ENCODE measurements around the gene ZNF232. TPM values are rescaled to one million over a fixed set of nuclear protein-coding genes. Genes with fewer than 3 reads are reported as not detected.
A peak's percentile ranks its signal among the peaks of the same experiment; 100 is the strongest.
"Not testable (repeated sequence)": the region's sequence is repeated elsewhere in the genome, so short reads cannot be mapped to it uniquely, and the experiment has no call there.

The ZNF232 gene

GRCh38 chr17:5078106-5079028 lies 33.3 kb downstream of the ZNF232 start, which contains the start of gene ZFP3:
ZFP3 (plus strand) TSS chr17:5078467; CDS start chr17:5091505, 13,038 bp downstream.
- Histone ChIP-seq H3K4me3 (ENCODE audit: low read length) (peak within 1 kb of the TSS; percentile 77), H3K27me3 (ENCODE audit: control insufficient read depth, insufficient read depth, low read length) (no peaks in the 10 kb centered on the region), H3K9ac (ENCODE audit: low read depth, low read length) (peak within 1 kb of the TSS; percentile 76), H3K9me3 (replicated peaks; ENCODE audit: low read length) (no peaks in the 10 kb centered on the region), H3K4me2 (ENCODE audit: low read length) (peak within 1 kb of the TSS; percentile 82), H3K36me3 (ENCODE audit: insufficient read depth, low read length) (no peaks in the 10 kb centered on the region), H3K4me1 (ENCODE audit: control insufficient read depth, insufficient read depth, low read length) (peaks cover 11% of the 10 kb centered on the region)

DNA sequence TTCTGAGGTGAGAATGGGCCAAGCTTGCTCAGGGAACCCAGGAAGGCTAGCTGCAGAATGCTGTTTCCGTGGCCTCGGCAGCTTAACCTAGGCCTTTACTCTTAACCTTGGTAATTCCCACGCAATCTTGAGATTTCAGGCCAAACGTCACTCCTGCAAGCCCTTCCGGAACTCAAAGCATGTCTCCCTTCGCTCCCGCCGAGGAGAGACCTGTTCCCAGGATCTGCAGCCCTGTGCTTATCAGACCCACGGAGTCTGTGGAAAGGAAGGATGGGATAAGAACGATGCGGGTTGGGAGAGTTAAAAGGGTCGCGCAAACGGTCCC lies 33.9 kb downstream of the ZNF232 start:
- Histone ChIP-seq H3K9ac (ENCODE audit: low read depth, low read length) (peak overlapping the region; percentile 76), H3K4me3 (ENCODE audit: low read length) (peak overlapping the region; percentile 77), H3K4me2 (ENCODE audit: low read length) (peak overlapping the region; percentile 82), H3K4me1 (ENCODE audit: control insufficient read depth, insufficient read depth, low read length) (peaks cover 11% of the 10 kb centered on the region), H3K27me3 (ENCODE audit: control insufficient read depth, insufficient read depth, low read length) (no peaks in the 10 kb centered on the region), H3K36me3 (ENCODE audit: insufficient read depth, low read length) (no peaks in the 10 kb centered on the region), H3K9me3 (replicated peaks; ENCODE audit: low read length) (no peaks in the 10 kb centered on the region)

- H3K4me2 ChIP-seq (ENCODE audit: low read length); H3K4me3 ChIP-seq (ENCODE audit: low read length): not testable (repeated sequence)
- H3K4me1 ChIP-seq (ENCODE audit: control insufficient read depth, insufficient read depth, low read length), result peaks cover 11% of the 10 kb centered on the region
These were observed 34.4 kb downstream of the ZNF232 start for GRCh38 chr17:5077275-5077674.

DNA sequence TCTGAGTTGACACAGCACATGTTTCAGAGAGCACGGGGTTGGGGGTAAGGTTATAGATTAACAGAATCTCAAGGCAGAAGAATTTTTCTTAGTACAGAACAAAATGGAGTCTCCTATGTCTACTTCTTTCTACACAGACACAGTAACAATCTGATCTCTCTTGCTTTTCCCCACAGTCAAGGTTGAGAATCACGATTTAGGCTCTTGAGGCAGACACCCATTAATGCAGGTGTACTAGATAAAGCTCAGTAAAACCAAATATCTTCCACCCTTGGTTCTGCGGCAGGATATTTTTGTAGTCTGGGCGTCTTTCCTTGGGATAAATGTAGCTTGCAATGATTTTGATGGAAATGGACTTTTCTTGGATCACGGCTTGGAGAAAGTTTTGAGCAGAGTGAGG lies 36.2 kb downstream of the ZNF232 start:
- not testable (repeated sequence) for H3K9me3 ChIP-seq (replicated peaks; ENCODE audit: low read length); H3K36me3 ChIP-seq (ENCODE audit: insufficient read depth, low read length); H3K4me2 ChIP-seq (ENCODE audit: low read length); H3K27me3 ChIP-seq (ENCODE audit: control insufficient read depth, insufficient read depth, low read length); H3K4me3 ChIP-seq (ENCODE audit: low read length); H3K9ac ChIP-seq (ENCODE audit: low read depth, low read length)
- H3K4me1 ChIP-seq (ENCODE audit: control insufficient read depth, insufficient read depth, low read length), result peaks cover 11% of the 10 kb centered on the region

More at GRCh38 chr17:5077275-5077674, 34.4 kb downstream of the ZNF232 start:
- not testable (repeated sequence) for H3K9me3 ChIP-seq (replicated peaks; ENCODE audit: low read length); H3K27me3 ChIP-seq (ENCODE audit: control insufficient read depth, insufficient read depth, low read length); H3K36me3 ChIP-seq (ENCODE audit: insufficient read depth, low read length); H3K9ac ChIP-seq (ENCODE audit: low read depth, low read length)

DNA sequence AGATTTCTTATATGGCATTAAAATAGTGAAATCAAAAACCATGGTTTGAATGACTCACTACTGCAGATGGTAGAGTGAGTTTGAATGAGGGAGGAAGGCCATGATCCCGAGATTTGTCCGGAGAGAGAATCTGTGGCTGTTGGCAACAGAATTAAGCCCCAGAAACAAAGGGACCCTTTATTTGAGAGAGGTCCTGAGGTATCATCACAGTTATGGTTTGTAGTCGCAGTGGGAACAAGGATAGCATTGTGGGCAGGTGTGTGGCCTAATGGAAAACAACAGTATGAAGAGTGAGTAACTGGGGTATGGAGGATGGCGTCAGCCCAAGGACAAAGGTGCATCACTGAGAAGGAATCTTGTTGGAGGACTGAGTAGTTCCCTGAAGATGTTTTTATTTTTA lies 42.0 kb downstream of the ZNF232 start:
- Histone ChIP-seq H3K36me3 (ENCODE audit: insufficient read depth, low read length) (no peaks in the 10 kb centered on the region), H3K4me2 (ENCODE audit: low read length) (no peak overlapping the region), H3K9me3 (replicated peaks; ENCODE audit: low read length) (no peaks in the 10 kb centered on the region), H3K4me3 (ENCODE audit: low read length) (no peak overlapping the region), H3K9ac (ENCODE audit: low read depth, low read length) (no peak overlapping the region), H3K4me1 (ENCODE audit: control insufficient read depth, insufficient read depth, low read length) (no peaks in the 10 kb centered on the region), H3K27me3 (ENCODE audit: control insufficient read depth, insufficient read depth, low read length) (peaks cover 12% of the 10 kb centered on the region)

DNA sequence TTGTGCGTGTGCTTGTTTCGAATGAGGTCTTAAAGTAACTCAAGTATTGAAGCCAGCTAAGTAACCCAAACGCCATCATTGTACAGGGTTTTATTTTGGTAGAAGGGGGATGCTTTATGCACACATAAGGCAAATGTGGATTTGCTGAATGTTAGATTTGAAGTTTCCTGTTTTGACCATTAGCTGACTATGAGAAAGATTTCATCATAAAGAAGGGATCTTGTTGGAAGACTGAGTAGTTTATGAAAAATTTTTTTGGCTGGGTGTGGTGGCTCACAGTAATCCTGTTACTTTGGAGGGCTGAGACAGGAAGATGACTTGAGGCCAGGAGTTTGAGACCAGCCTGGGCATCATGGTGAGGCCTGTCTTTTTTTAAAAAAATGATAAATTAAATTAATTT lies 43.4 kb downstream of the ZNF232 start:
- no peak overlapping the region for H3K4me3 ChIP-seq (ENCODE audit: low read length)
- no peak overlapping the region for H3K9ac ChIP-seq (ENCODE audit: low read depth, low read length)
- H3K27me3 ChIP-seq (ENCODE audit: control insufficient read depth, insufficient read depth, low read length), result peaks cover 12% of the 10 kb centered on the region
- H3K4me1 ChIP-seq (ENCODE audit: control insufficient read depth, insufficient read depth, low read length), result no peaks in the 10 kb centered on the region
- no peaks in the 10 kb centered on the region for H3K36me3 ChIP-seq (ENCODE audit: insufficient read depth, low read length)
- no peaks in the 10 kb centered on the region for H3K9me3 ChIP-seq (replicated peaks; ENCODE audit: low read length)
- H3K4me2 ChIP-seq (ENCODE audit: low read length), result no peak overlapping the region

DNA sequence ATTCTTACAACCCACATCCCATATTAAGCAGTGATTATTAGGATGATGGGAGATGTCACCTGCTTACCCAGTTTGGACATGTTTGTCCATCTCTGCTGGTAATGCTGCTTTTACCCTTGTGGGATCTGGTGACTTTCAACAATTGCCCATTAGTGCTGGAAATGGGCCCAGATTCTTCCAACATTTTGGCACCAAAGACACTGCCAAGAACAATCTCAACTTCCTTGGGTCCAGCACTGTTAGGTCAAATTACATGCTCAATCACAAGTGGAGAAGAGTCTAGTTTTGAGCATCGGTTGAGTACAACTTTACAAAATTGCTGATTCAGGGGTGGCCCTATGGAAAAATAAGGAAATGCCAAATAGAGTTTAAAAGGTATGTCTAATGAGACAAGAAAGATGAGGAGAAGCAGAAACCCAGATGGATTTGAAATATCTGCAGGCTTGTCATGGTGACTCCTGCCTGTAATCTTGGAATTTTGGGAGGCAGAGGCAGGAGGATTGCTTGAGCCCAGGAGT lies 46.4 kb downstream of the ZNF232 start:
- no peaks in the 10 kb centered on the region for H3K9me3 ChIP-seq (replicated peaks; ENCODE audit: low read length)
- no peak overlapping the region for H3K4me3 ChIP-seq (ENCODE audit: low read length)
- H3K27me3 ChIP-seq (ENCODE audit: control insufficient read depth, insufficient read depth, low read length), result peaks cover 4% of the 10 kb centered on the region
- H3K36me3 ChIP-seq (ENCODE audit: insufficient read depth, low read length), result no peaks in the 10 kb centered on the region
- no peaks in the 10 kb centered on the region for H3K4me1 ChIP-seq (ENCODE audit: control insufficient read depth, insufficient read depth, low read length)
- no peak overlapping the region for H3K9ac ChIP-seq (ENCODE audit: low read depth, low read length)
- H3K4me2 ChIP-seq (ENCODE audit: low read length), result no peak overlapping the region

Small RNAs within 50 kb of the gene (small RNA-seq; reads per million reads assigned to genes)
- not detected for gene AC012146.4

Data from skeletal muscle satellite cell (primary cell).